ENCODE results near the gene SIK3.

DNA sequence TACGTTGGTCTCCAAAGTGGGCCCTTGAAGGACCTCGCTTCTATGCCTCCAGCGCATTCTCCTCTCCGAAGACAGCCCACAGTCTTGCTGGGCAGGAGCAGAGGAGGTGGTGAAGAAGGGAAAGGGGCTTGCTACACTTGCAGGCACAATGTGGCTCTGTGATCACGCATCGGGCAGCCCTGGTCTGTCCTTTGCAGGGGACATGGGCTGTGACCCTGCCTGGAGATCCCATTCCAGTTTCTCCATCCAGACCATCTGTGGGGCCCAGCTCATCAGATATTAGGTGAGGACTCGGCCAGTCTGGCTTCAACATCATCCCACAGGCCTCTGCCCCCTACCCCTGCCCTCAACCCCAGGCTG lies 261.6 kb downstream of the SIK3 start:
- TF ChIP-seq, protein P1, sequence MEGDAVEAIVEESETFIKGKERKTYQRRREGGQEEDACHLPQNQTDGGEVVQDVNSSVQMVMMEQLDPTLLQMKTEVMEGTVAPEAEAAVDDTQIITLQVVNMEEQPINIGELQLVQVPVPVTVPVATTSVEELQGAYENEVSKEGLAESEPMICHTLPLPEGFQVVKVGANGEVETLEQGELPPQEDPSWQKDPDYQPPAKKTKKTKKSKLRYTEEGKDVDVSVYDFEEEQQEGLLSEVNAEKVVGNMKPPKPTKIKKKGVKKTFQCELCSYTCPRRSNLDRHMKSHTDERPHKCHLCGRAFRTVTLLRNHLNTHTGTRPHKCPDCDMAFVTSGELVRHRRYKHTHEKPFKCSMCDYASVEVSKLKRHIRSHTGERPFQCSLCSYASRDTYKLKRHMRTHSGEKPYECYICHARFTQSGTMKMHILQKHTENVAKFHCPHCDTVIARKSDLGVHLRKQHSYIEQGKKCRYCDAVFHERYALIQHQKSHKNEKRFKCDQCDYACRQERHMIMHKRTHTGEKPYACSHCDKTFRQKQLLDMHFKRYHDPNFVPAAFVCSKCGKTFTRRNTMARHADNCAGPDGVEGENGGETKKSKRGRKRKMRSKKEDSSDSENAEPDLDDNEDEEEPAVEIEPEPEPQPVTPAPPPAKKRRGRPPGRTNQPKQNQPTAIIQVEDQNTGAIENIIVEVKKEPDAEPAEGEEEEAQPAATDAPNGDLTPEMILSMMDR (IDR thresholded peaks at IDR 0.05), result no peak
- no peak for TF ChIP-seq POLR2A (IDR thresholded peaks at IDR 0.05)

All from heart left ventricle (tissue), 13 donors.